Ramos (cell line): Measurements from ENCODE around the gene MSL3.

Experiments
- in situ Hi-C: fragments of 300-500 bp; cut with MboI; formaldehyde crosslinking; loops from one replicate; pipeline ENCODE4 v1.14.3; 2022; ENCODE audit warnings: low sequenced_read_pairs; ENCODE audit not compliant: unreplicated experiment

Gene MSL3

GRCh38 chrX:11757719-11758399 is at the start of gene MSL3:
Gene MSL3 (plus strand): TSS chrX:11758237. CDS start chrX:11758264, 27 bp downstream.
- in situ Hi-C loops: loop anchor here (25.0 kb wide), 2 partner anchors 396 to 1746 kb away; no protein-coding TSS in a partner anchor

DNA sequence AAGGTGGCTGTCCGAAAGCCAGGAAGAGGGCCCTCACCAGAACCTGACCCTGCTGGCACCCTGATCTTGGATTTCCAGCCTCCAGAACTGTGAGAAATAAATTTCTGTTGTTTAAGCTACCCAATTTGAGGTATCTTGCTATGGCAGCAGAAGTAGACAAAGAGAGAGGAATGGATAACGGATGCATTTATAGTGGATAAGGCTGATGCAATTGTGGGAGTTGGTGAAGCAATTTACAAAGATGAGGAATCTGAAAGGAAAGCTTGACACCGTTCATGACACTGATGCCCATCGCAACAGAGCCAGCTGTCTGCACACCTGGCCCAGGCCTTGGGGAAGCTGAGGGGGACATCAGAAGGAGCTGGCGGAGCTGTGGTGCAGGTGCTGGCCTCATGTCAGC is 35.7 kb upstream of the MSL3 start:
- in situ Hi-C loops: no loop called here

DNA sequence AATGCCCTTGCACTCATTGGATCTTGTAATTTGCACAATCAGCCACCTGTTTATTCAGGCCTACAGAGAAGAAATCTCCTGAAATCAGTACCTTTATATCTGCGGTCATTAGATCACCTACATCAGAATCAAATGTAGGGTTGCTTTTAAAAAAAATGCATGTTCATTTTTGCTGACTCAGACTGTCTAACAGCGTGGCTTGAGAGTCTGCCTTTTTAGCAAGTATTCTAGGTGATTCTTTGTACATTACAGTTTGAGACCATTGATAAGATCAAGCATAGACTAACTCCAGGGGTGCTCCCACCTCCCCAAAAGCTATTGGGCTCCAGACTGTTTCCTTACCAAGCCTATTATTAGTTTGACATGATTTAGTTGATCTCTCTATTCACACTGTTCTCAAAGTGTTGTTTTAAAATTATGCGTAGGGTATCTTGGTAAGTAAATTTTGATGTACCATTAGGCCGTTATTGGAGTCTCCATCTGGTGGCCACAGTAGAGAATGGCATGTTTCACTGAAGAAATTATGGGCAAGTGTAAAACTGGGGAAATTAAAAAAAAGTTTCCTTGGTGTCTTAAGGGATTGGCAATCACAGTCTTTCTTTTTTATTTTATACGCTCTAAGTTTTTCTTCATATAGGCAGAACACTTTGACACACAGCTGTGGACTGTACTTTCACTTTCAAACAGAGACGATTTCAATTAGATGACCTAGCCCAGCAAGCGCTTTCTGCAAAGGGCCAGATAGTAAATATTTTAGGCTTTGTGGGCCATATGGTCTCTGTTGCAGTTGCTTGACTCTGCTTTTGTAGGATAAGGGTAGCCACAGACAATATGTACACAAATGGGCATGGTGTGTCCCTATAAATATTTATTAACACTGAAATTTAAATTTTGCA is 33.7 kb upstream of the MSL3 start:
- in situ Hi-C loops: no loop called here

DNA sequence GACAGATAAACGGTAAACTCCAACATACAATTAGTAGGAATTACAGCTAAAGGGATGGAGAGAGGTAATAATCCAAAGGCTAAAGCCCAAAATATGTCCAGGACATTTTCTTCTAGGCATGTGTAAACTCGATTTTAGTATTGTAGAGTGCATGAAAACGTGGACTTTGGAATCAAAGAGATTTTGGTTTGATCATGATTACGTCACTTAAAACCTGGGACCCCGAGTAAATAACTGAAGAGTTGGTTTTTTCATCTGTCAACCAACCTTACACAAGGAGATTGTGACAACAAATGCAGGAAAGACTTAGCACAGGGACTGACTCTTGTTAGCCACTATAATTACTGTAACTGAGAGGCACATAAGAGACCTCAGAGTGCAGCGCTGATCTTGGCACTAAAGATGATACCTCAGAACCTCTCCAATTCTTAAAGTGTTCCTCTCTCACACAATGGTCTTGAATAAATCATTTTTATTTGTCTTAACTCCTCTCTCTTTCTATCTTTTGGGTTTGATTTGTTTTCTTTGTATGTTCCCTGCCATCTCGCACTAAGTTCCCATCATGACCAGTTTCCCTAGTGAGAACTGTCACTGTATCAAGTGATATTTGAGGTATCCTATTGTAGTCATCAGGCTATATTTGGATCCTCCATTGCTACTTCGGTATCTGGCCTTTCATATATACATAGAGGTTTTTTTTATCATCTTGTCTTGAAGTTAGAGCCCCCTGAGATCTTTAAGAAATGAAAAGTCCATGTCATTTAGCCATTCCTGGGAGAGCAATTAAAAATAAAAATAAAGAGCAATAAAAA is 32.2 kb upstream of the MSL3 start:
- in situ Hi-C loops: no loop called here

- in situ Hi-C loops: no loop called here
Observed at GRCh38 chrX:11728556-11728955, 29.5 kb upstream of the MSL3 start.

DNA sequence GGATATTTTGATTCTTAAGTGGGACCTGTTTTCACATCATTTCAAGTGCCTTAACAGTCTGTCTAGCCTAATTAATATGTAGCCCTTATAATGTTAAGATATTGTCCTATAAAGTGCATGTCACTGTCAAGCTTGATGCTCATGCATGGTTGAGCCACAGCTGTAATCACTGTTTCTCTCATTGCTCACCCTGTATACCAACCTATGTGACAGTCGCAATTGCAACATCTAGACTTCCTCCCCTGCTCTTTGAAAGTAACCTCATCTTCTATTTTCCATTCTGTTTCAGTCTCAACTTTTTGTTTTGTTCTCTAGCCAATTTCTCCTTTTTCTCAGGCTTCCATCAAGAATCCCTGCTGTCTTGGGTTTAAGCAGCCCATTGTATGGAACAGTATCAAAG is 24.4 kb upstream of the MSL3 start:
- in situ Hi-C loops: no loop called here

GRCh38 chrX:11739776-11740175 is 18.3 kb upstream of the MSL3 start:
- in situ Hi-C loops: no loop called here

GRCh38 chrX:11740794-11741193 is 17.2 kb upstream of the MSL3 start:
- in situ Hi-C loops: no loop called here

DNA sequence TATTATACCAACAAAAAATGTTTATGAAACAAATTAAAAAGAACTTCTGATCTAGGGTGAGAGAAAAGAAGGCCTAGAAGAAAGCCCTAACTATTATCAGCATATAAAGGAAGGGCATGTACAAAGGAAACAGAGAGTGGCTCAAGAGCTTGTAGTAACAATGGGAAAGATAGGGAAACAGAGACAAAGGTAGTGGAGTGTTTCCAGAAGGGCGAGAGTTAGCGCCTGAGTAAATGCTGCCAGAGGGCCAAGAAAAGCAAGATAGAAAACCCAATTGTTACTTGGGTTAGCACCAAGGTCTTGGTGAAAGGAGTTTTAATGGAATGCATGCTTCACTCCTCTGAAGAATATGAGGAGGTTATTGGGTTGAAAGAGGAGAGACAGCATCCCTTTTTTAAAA is 16.5 kb upstream of the MSL3 start:
- in situ Hi-C loops: no loop called here

- in situ Hi-C loops: no loop called here
Observed at GRCh38 chrX:11745881-11746280, 12.2 kb upstream of the MSL3 start.

DNA sequence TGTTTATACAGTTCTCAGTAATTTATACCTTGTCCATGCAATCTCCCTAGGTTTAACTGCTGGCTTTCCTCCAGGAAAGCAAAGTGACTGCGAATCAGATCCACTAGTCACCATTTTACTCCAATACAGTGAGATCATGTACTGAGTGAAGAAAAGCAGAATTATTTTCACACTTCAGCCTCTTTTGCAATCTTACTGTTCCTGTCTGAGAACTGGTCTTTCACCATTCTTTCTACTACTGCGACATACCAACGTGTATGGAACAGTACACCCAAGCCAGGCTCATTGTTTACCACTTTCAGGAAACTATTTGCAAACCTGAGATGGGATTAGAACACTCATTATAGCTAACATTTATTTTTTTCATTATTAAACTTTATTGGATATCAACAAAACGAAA is 8.0 kb upstream of the MSL3 start:
- in situ Hi-C loops: loop anchor here (25.0 kb wide), 2 partner anchors 388 to 1738 kb away; no protein-coding TSS in a partner anchor

GRCh38 chrX:11750694-11751093 is 7.3 kb upstream of the MSL3 start:
- in situ Hi-C loops: loop anchor here (25.0 kb wide), 2 partner anchors 388 to 1738 kb away; no protein-coding TSS in a partner anchor

DNA sequence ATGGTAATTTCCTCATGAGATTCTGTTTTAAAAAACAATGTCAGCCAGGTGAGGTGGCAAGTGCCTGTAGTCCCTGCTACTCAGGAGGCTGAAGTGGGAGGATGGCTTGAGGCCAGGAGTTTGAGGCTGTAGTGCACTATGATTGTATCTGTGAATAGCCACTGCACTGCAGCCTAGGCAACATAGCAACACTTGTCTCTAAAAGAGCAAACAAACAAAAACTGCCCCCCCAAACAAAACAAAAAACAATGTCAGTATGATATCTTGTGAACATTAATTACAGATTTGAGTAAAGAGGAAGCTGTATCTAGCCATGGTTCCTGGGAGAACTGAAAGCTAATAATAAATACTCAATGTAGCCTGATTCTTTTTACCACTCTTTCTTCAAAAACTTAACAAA is 6.8 kb upstream of the MSL3 start:
- in situ Hi-C loops: loop anchor here (25.0 kb wide), 2 partner anchors 389 to 1739 kb away; no protein-coding TSS in a partner anchor

GRCh38 chrX:11753668-11754067 is 4.4 kb upstream of the MSL3 start:
- in situ Hi-C loops: loop anchor here (25.0 kb wide), 2 partner anchors 391 to 1741 kb away; no protein-coding TSS in a partner anchor

GRCh38 chrX:11754958-11755645 is 2.9 kb upstream of the MSL3 start:
- in situ Hi-C loops: loop anchor here (25.0 kb wide), 2 partner anchors 393 to 1743 kb away; no protein-coding TSS in a partner anchor

GRCh38 chrX:11755724-11756123 is 2.3 kb upstream of the MSL3 start:
- in situ Hi-C loops: loop anchor here (25.0 kb wide), 2 partner anchors 393 to 1743 kb away; no protein-coding TSS in a partner anchor

GRCh38 chrX:11756354-11757318 is 1.4 kb upstream of the MSL3 start:
- in situ Hi-C loops: loop anchor here (25.0 kb wide), 2 partner anchors 394 to 1744 kb away; no protein-coding TSS in a partner anchor

- in situ Hi-C loops: loop anchor here (25.0 kb wide), 2 partner anchors 395 to 1745 kb away; no protein-coding TSS in a partner anchor
Observed at GRCh38 chrX:11757397-11757718, 679 bp upstream of the MSL3 start.
